Stimulated activated CD8-positive, alpha-beta memory T cell treated with anti-CD3 and anti-CD28 coated beads, Interleukin-15, amount 100 ng/mL, for 24 hours (primary cell): ENCODE results near the gene TGFBRAP1.

Experiments
- DNase-seq: peaks from one replicate; pipeline ENCODE4 v3.0.0-alpha.2; 2020; ENCODE audit warnings: low read depth

The TGFBRAP1 gene

GRCh38 chr2:105309147-105309545, 20.4 kb downstream of the TGFBRAP1 start:
- DNase-seq = no peak

- no peak for DNase-seq
Observed at GRCh38 chr2:105308382-105309146, 21.0 kb downstream of the TGFBRAP1 start.

GRCh38 chr2:105307962-105308361, 21.6 kb downstream of the TGFBRAP1 start:
- DNase-seq = no peak

GRCh38 chr2:105307550-105307949, 22.0 kb downstream of the TGFBRAP1 start:
- DNase-seq = no peak

- DNase-seq = no peak
Observed at GRCh38 chr2:105307146-105307545, 22.4 kb downstream of the TGFBRAP1 start.

GRCh38 chr2:105301646-105302045, 27.9 kb downstream of the TGFBRAP1 start:
- no peak for DNase-seq

- DNase-seq = no peak
Observed at GRCh38 chr2:105299290-105299689, 30.2 kb downstream of the TGFBRAP1 start.

- no peak for DNase-seq
Observed at GRCh38 chr2:105298017-105298416, 31.5 kb downstream of the TGFBRAP1 start.

GRCh38 chr2:105297216-105297615, 32.3 kb downstream of the TGFBRAP1 start:
- no peak for DNase-seq

GRCh38 chr2:105296017-105296611, 33.4 kb downstream of the TGFBRAP1 start:
- DNase-seq = no peak

- DNase-seq = no peak
Observed at GRCh38 chr2:105294844-105295481, 34.6 kb downstream of the TGFBRAP1 start.

- DNase-seq = no peak
Observed at GRCh38 chr2:105294046-105294445, 35.5 kb downstream of the TGFBRAP1 start.

GRCh38 chr2:105291981-105292380, 37.6 kb downstream of the TGFBRAP1 start:
- DNase-seq = no peak

GRCh38 chr2:105290981-105291660, 38.4 kb downstream of the TGFBRAP1 start:
- DNase-seq = no peak

- no peak for DNase-seq
Observed at GRCh38 chr2:105288133-105288532, 41.4 kb downstream of the TGFBRAP1 start.

GRCh38 chr2:105287692-105288091, 41.8 kb downstream of the TGFBRAP1 start:
- DNase-seq = no peak

- no peak for DNase-seq
Observed at GRCh38 chr2:105283532-105283931, 46.0 kb downstream of the TGFBRAP1 start.

- DNase-seq = no peak
Observed at GRCh38 chr2:105280281-105280680, 49.3 kb downstream of the TGFBRAP1 start.

GRCh38 chr2:105279126-105279525, 50.4 kb downstream of the TGFBRAP1 start:
- no peak for DNase-seq

GRCh38 chr2:105278654-105279053, 50.9 kb downstream of the TGFBRAP1 start:
- DNase-seq = no peak

GRCh38 chr2:105274046-105274445, 55.5 kb downstream of the TGFBRAP1 start:
- no peak for DNase-seq

GRCh38 chr2:105272176-105272575, 57.4 kb downstream of the TGFBRAP1 start:
- DNase-seq = no peak
